CD4-positive, alpha-beta T cell (primary cell): ENCODE measurements around the gene RNF39. TPM values are rescaled to one million over a fixed set of nuclear protein-coding genes. Genes with fewer than 3 reads are reported as not detected.

Source experiments
- ATAC-seq: fragments of 200-7000 bp; cut with Tn5 transposase; one replicate; pipeline ENCODE4 v1.10.0; 2022; ENCODE audit warnings: mild to moderate bottlenecking; ENCODE audit not compliant: poor library complexity
- CTCF ChIA-PET: fragments of 350-600 bp; sonication (Branson Sonifier 250); formaldehyde crosslinking; loops from one replicate; lab custom pipeline; 2021; ENCODE audit warnings: antibody characterized with exemption, inconsistent platforms; lab: Charles Lee
- POLR2A ChIA-PET: fragments of 350-600 bp; sonication (Branson Sonifier 250); formaldehyde crosslinking; loops from one replicate; lab custom pipeline; 2021; ENCODE audit warnings: antibody characterized with exemption, inconsistent platforms; lab: Charles Lee
- DNase-seq, 14 experiments: peaks; one replicate each; pipeline ENCODE4 v3.0.0-alpha.2; 2013 to 2020; ENCODE audit warnings: mixed read lengths in 2 of 14
- H3K27ac ChIP-seq, 2 donors: one replicate each; pipeline versions ENCODE4 v1.5.1 to v1.7.0; 2013; ENCODE audit warnings: low read length in 2 of 2, low read depth in 1 of 2, mild to moderate bottlenecking in 1 of 2
- H3K27me3 ChIP-seq, 2 experiments: 1 replicate in 1 of 2; 2 replicates in 1 of 2; pipeline versions ENCODE4 v1.6.1 to v1.7.0; 2013; ENCODE audit warnings: low read length in 2 of 2, control low read depth in 1 of 2, mild to moderate bottlenecking in 1 of 2, moderate library complexity in 1 of 2; ENCODE audit not compliant: insufficient read depth in 2 of 2, control insufficient read depth in 1 of 2
- H3K36me3 ChIP-seq: one replicate; pipeline ENCODE4 v1.6.1; 2013; ENCODE audit warnings: low read length, control low read depth; ENCODE audit not compliant: insufficient read depth
- H3K4me1 ChIP-seq: one replicate; pipeline ENCODE4 v1.6.1; 2013; ENCODE audit warnings: low read length, control low read depth; ENCODE audit not compliant: insufficient read depth
- H3K4me3 ChIP-seq: one replicate; pipeline ENCODE4 v1.5.1; 2013; ENCODE audit warnings: mild to moderate bottlenecking, low read length, moderate library complexity
- H3K9me3 ChIP-seq, 2 experiments: 1 replicate in 1 of 2; 2 replicates in 1 of 2; pipeline versions ENCODE4 v1.6.1 to v1.7.0; 2013; ENCODE audit warnings: low read length in 2 of 2, mild to moderate bottlenecking in 2 of 2, control low read depth in 1 of 2, moderate library complexity in 1 of 2; ENCODE audit not compliant: control insufficient read depth in 1 of 2, insufficient read depth in 1 of 2
- H3K27ac Mint-ChIP-seq: one replicate; pipeline ENCODE4 v1.8.0; 2020; ENCODE audit warnings: mixed read lengths
- H3K27me3 Mint-ChIP-seq: one replicate; pipeline ENCODE4 v1.8.0; 2021; ENCODE audit warnings: mixed read lengths
- H3K36me3 Mint-ChIP-seq: one replicate; pipeline ENCODE4 v1.8.0; 2021; ENCODE audit warnings: low read depth, mixed read lengths
- H3K4me1 Mint-ChIP-seq: one replicate; pipeline ENCODE4 v1.8.0; 2021; ENCODE audit warnings: low read depth, mixed read lengths
- H3K4me3 Mint-ChIP-seq: one replicate; pipeline ENCODE4 v1.8.0; 2020; ENCODE audit warnings: mild to moderate bottlenecking, mixed read lengths
- H3K9me3 Mint-ChIP-seq: one replicate; pipeline ENCODE4 v1.8.0; 2020; ENCODE audit warnings: mixed read lengths
- intact Hi-C, 2 experiments: fragments of 100-400 bp; cut with DNase I in 1 of 2; cut with micrococcal nuclease in 1 of 2; formaldehyde crosslinking; loops; one replicate each; pipeline versions ENCODE4 v1.15.1 to v1.9.0; 2023 to 2025; cut with DNase I, micrococcal nuclease
- total RNA-seq, 174 experiments: library from RNA in 2 of 174; stranded (reverse) in 2 of 174; gene quantifications; one replicate each; pipeline ENCODE4 v1.2.3 and lab custom pipeline; 2021 to 2026
- TF ChIP-seq, protein P1 (sequence below): fragments of 200-600 bp; IDR thresholded peaks from one replicate; pipeline ENCODE4 v1.8.0; 2022; ENCODE audit warnings: antibody characterized with exemption, mild to moderate bottlenecking

The RNF39 gene
- total RNA-seq, 2 experiments from 2014 or later: not detected

DNA sequence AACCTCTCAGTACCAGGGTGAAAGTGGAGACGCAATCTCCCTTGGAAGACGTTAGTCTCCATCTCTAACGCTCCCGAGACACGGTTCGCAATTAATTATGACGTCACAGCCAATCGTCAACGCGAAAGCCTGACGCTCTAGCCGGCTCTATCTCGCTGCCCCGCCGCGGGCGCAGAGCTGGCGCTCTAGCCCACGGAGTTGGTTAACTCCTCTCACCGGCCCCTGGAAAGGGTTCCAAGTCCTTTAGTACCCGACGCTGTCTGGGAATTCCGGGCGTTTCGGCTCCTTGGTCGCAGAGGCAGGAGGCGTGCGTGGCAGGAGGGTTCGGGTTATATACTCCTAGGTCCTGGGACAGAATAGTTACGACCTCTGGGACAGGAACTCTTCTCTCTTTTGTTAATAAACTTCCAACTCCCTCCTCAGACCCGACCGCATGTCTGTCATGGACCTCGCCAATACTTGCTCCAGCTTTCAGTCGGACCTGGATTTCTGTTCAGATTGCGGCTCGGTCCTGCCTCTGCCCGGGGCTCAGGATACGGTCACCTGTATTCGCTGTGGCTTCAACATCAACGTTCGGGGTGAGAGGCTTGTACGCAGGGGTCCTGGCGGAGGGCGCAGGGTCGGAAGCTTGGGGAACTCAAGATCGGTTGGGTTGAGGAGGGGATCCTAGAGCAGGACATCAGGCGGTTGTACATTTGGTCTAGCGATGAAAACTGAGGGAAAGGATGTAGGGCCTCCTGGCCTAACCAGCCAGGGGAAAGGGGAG is 14.3 kb downstream of the RNF39 start, which contains the start of gene POLR1H:
TSS of gene POLR1H (plus strand) at position 174 of the 766 bp plus-strand sequence. CDS start at position 434, 260 bp downstream.
- ATAC-seq (peak; percentile 86), DNase-seq (peak; percentile 72 to 96 (median 84))
- peaks cover 46% of the 10 kb centered on the region for H3K4me1 Mint-ChIP-seq
- H3K36me3 Mint-ChIP-seq: peaks cover 72% of the 10 kb centered on the region
- peak within 1 kb of the TSS; percentile 95 for H3K4me3 Mint-ChIP-seq
- no peaks in the 10 kb centered on the region for H3K9me3 ChIP-seq
- H3K9me3 Mint-ChIP-seq: no peaks in the 10 kb centered on the region
- intact Hi-C loops: loop anchor here (5.0 to 10.0 kb wide), 4 partner anchors 116 to 1894 kb away; partner anchors contain the start of genes HLA-A (in 2 of the 2), NELFE (in 1 of the 2), SKIC2 (in 1 of the 2) and TRIM39 (in 1 of the 2)
- peaks cover 29% of the 10 kb centered on the region for H3K4me1 ChIP-seq
- ChIA-PET POLR2A (interaction anchor here (0.7 to 3.3 kb wide), 22 partner anchors 10 to 1911 kb away, joined by 3 to 13 read pairs (median 4); partner anchors contain the start of genes ABCF1, RNF39, TRIM26 and TRIM39), CTCF (interaction anchor here (0.5 to 3.2 kb wide), 4 partner anchors 42 to 117 kb away, joined by 3 to 7 read pairs (median 4); no protein-coding TSS in a partner anchor)
- peak within 1 kb of the TSS; percentile 97 for H3K27ac Mint-ChIP-seq
- H3K27me3 Mint-ChIP-seq: no peaks in the 10 kb centered on the region
- H3K36me3 ChIP-seq: peaks cover 36% of the 10 kb centered on the region
- H3K27ac ChIP-seq: peak within 1 kb of the TSS; percentile 89 to 94
- no peaks in the 10 kb centered on the region for H3K27me3 ChIP-seq
- H3K4me3 ChIP-seq: peak within 1 kb of the TSS; percentile 89
- TF ChIP-seq, protein P1, sequence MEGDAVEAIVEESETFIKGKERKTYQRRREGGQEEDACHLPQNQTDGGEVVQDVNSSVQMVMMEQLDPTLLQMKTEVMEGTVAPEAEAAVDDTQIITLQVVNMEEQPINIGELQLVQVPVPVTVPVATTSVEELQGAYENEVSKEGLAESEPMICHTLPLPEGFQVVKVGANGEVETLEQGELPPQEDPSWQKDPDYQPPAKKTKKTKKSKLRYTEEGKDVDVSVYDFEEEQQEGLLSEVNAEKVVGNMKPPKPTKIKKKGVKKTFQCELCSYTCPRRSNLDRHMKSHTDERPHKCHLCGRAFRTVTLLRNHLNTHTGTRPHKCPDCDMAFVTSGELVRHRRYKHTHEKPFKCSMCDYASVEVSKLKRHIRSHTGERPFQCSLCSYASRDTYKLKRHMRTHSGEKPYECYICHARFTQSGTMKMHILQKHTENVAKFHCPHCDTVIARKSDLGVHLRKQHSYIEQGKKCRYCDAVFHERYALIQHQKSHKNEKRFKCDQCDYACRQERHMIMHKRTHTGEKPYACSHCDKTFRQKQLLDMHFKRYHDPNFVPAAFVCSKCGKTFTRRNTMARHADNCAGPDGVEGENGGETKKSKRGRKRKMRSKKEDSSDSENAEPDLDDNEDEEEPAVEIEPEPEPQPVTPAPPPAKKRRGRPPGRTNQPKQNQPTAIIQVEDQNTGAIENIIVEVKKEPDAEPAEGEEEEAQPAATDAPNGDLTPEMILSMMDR: no peak

DNA sequence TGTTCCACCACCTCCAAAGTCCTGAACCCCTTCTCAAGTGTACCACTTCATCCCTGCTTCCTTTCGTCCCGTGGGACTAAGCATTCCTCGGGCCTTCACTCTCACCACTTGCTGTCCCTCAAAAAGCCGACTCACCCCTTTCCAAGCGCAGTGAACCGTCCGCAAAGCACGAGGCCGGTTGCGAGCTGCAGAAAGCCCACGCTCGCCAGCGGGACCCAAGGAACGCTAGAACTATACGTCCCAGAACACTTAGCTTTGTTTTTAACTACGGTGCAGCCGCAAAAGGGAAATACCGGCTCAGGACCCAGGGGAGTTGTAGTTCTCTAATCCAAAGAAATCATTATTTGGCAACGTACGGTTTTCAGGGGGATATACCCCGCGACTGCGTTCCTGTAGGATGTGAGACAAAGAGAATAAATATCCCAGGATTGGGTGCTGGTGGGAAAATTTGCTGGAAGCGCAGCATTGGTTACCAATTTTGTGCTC is 14.9 kb downstream of the RNF39 start:
- Histone ChIP-seq H3K27me3 (no peaks in the 10 kb centered on the region), H3K9me3 (no peaks in the 10 kb centered on the region), H3K4me3 (peak overlapping the region; percentile 89), H3K36me3 (peaks cover 41% of the 10 kb centered on the region), H3K4me1 (peaks cover 23% of the 10 kb centered on the region), H3K27ac (peak overlapping the region; percentile 89 to 94)
- ChIA-PET CTCF (interaction anchor here (1.3 to 3.2 kb wide), 3 partner anchors 43 to 93 kb away, joined by 3 to 7 read pairs (median 6); no protein-coding TSS in a partner anchor), POLR2A (interaction anchor here (0.7 to 3.3 kb wide), 20 partner anchors 9 to 1912 kb away, joined by 3 to 13 read pairs (median 4); partner anchors contain the start of genes ABCF1, RNF39 and TRIM39)
- TF ChIP-seq, protein P1: no peak
- intact Hi-C loops: loop anchor here (5.0 to 10.0 kb wide), 4 partner anchors 116 to 1894 kb away; partner anchors contain the start of genes HLA-A (in 2 of the 2), NELFE (in 1 of the 2), SKIC2 (in 1 of the 2) and TRIM39 (in 1 of the 2)
- H3K4me3 Mint-ChIP-seq: peak overlapping the region; percentile 95
- peaks cover 40% of the 10 kb centered on the region for H3K4me1 Mint-ChIP-seq
- peak in 4 of 14 experiments; percentile 24 to 70 (median 48) for DNase-seq
- ATAC-seq: peak; percentile 27
- no peaks in the 10 kb centered on the region for H3K9me3 Mint-ChIP-seq
- peak overlapping the region; percentile 97 for H3K27ac Mint-ChIP-seq
- no peaks in the 10 kb centered on the region for H3K27me3 Mint-ChIP-seq
- peaks cover 72% of the 10 kb centered on the region for H3K36me3 Mint-ChIP-seq

DNA sequence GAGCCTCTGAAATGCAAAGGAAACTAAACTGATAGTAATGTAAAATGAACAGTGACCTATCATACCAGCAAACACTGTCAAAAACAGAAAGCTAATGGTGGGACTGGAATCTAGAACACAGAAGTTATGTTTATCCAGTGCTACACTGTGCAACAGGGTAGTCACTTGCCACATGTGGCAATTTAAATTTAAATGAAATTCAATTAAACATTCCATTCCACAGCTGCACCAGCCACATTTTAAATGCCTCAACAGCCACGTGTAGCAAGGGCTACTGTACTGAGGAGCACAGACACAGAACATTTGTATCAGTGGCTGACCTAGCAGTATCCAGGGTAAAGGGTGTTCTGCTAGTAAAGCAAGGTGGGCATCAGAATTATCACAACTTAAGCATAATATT is 20.1 kb downstream of the RNF39 start:
- ATAC-seq (no peak), DNase-seq (no peak)
- Mint-ChIP-seq H3K4me3 (no peak overlapping the region), H3K27me3 (no peaks in the 10 kb centered on the region), H3K27ac (no peak overlapping the region), H3K36me3 (peaks cover 70% of the 10 kb centered on the region), H3K4me1 (peaks cover 6% of the 10 kb centered on the region), H3K9me3 (no peaks in the 10 kb centered on the region)
- peaks cover 7% of the 10 kb centered on the region for H3K4me1 ChIP-seq
- peaks cover 21% of the 10 kb centered on the region for H3K36me3 ChIP-seq
- TF ChIP-seq, protein P1: no peak
- H3K9me3 ChIP-seq: no peaks in the 10 kb centered on the region
- ChIA-PET CTCF (interaction anchor here (0.5 kb wide), 1 partner anchor 61 kb away, joined by 3 read pairs; no protein-coding TSS in a partner anchor), POLR2A (no interaction called here)
- no peak overlapping the region for H3K27ac ChIP-seq
- no peaks in the 10 kb centered on the region for H3K27me3 ChIP-seq
- intact Hi-C loops: no loop called here
- H3K4me3 ChIP-seq: no peak overlapping the region
